ENCODE data around the gene SCYL1. TPM values are rescaled to one million over a fixed set of nuclear protein-coding genes. Genes with fewer than 3 reads are reported as not detected.

Gene SCYL1
- total RNA-seq, 1 experiment from 2014 or later, result 106 TPM

- Histone ChIP-seq H4K20me1 (ENCODE audit: insufficient read depth) (peaks cover 7% of the 10 kb centered on the region; the same call in 1 of the 2 replicates), H3K27ac (no peak overlapping the region), H3F3A (ENCODE audit: insufficient read depth, low read depth) (peaks cover 32% of the 10 kb centered on the region), H3K27me3 (ENCODE audit: insufficient read depth, low read depth) (no peaks in the 10 kb centered on the region), H3K9me3 (ENCODE audit: insufficient read depth, low read depth) (no peaks in the 10 kb centered on the region), H3K4me3 (no peak overlapping the region), H3K9me2 (ENCODE audit: insufficient read depth) (no peaks in the 10 kb centered on the region), H3K36me3 (ENCODE audit: low read depth) (no peaks in the 10 kb centered on the region; the same call in 1 of the 2 replicates), H3K4me2 (no peak overlapping the region), H2AFZ (no peak overlapping the region), H3K4me1 (replicated peaks; ENCODE audit: insufficient read depth) (peaks cover 23% of the 10 kb centered on the region), H3K79me2 (ENCODE audit: low read depth) (peaks cover 27% of the 10 kb centered on the region)
- BruUV-seq (replicated peaks), result no TSS peak
- DNase-seq, result no peak
- intact Hi-C loops (cut with micrococcal nuclease; ENCODE audit: unreplicated experiment), result no loop called here
- CTCF ChIA-PET, result no interaction called here
- no peak for TF ChIP-seq EZH2 (IDR thresholded peaks at IDR 0.05; ENCODE audit: low read depth)
- TF ChIP-seq, protein P1, sequence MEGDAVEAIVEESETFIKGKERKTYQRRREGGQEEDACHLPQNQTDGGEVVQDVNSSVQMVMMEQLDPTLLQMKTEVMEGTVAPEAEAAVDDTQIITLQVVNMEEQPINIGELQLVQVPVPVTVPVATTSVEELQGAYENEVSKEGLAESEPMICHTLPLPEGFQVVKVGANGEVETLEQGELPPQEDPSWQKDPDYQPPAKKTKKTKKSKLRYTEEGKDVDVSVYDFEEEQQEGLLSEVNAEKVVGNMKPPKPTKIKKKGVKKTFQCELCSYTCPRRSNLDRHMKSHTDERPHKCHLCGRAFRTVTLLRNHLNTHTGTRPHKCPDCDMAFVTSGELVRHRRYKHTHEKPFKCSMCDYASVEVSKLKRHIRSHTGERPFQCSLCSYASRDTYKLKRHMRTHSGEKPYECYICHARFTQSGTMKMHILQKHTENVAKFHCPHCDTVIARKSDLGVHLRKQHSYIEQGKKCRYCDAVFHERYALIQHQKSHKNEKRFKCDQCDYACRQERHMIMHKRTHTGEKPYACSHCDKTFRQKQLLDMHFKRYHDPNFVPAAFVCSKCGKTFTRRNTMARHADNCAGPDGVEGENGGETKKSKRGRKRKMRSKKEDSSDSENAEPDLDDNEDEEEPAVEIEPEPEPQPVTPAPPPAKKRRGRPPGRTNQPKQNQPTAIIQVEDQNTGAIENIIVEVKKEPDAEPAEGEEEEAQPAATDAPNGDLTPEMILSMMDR (conservative IDR thresholded peaks at IDR 0.05), result no peak
- POLR2A ChIA-PET (ENCODE audit: unreplicated experiment), result no interaction called here
Observed at GRCh38 chr11:65580031-65580692, 55.3 kb downstream of the SCYL1 start.

DNA sequence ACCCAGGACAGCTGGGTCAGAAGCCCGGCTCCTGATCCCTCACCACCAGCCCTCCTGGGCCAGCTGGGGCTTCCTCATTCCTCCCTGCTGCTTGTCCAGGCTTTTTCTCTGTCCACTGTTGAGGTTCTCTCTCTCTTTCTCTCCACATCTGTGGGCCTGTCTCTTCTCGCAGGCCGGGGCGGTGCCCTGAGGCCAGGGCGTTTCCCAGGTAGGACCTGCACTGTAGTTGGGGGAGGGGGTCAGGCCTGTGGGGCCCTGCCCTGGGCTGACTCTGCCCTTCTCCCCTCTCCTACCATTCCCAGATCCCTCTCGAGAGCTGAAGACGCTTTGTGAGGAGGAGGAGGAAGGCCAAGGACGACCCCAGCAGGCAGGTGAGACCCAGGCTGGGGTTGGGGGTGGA lies 55.9 kb downstream of the SCYL1 start:
- intact Hi-C loops (cut with micrococcal nuclease; ENCODE audit: unreplicated experiment), result no loop called here
- TF ChIP-seq, protein P1 (conservative IDR thresholded peaks at IDR 0.05), result no peak
- TF ChIP-seq EZH2 (IDR thresholded peaks at IDR 0.05; ENCODE audit: low read depth), result no peak
- no peaks in the 10 kb centered on the region for H3K9me3 ChIP-seq (ENCODE audit: insufficient read depth, low read depth)
- H3K79me2 ChIP-seq (ENCODE audit: low read depth), result peaks cover 27% of the 10 kb centered on the region
- H3F3A ChIP-seq (ENCODE audit: insufficient read depth, low read depth), result peaks cover 27% of the 10 kb centered on the region
- no peak overlapping the region for H2AFZ ChIP-seq
- H3K27ac ChIP-seq, result no peak overlapping the region
- POLR2A ChIA-PET (ENCODE audit: unreplicated experiment), result no interaction called here
- H4K20me1 ChIP-seq (ENCODE audit: insufficient read depth), result peaks cover 7% of the 10 kb centered on the region; the same call in 1 of the 2 replicates
- no peak overlapping the region for H3K4me3 ChIP-seq
- no TSS peak for BruUV-seq (replicated peaks)
- no peak overlapping the region for H3K4me2 ChIP-seq
- H3K27me3 ChIP-seq (ENCODE audit: insufficient read depth, low read depth), result no peaks in the 10 kb centered on the region
- H3K4me1 ChIP-seq (replicated peaks; ENCODE audit: insufficient read depth), result peaks cover 19% of the 10 kb centered on the region
- no peaks in the 10 kb centered on the region for H3K9me2 ChIP-seq (ENCODE audit: insufficient read depth)
- no peaks in the 10 kb centered on the region; the same call in 1 of the 2 replicates for H3K36me3 ChIP-seq (ENCODE audit: low read depth)
- CTCF ChIA-PET, result no interaction called here
- no peak for DNase-seq

DNA sequence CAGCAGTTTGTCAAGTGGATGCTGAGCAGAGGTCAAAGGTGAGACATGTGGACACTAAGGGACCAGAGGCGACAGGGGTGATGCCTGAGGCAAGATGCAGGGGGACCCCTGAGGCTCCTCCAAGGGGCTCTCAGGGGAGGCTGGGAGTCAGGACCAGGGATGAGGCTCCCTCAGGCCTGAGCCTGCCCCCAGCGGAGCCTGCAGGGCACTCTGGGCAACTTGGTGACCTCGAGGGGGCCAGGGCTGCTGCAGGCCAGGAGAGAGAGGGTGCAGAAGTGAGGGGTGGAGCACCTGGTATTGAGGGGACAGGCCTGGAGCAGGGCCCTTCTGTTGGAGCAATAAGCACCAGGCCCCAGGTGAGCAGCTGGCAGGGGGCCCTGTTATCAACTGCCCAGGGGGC lies 57.0 kb downstream of the SCYL1 start:
- ChIA-PET POLR2A (ENCODE audit: unreplicated experiment) (no interaction called here), CTCF (no interaction called here)
- Histone ChIP-seq H2AFZ (no peak overlapping the region), H3K9me2 (ENCODE audit: insufficient read depth) (no peaks in the 10 kb centered on the region), H3K27me3 (ENCODE audit: insufficient read depth, low read depth) (no peaks in the 10 kb centered on the region), H3K27ac (no peak overlapping the region), H3K4me1 (replicated peaks; ENCODE audit: insufficient read depth) (peaks cover 12% of the 10 kb centered on the region), H3K36me3 (ENCODE audit: low read depth) (no peaks in the 10 kb centered on the region; the same call in 1 of the 2 replicates), H3K9me3 (ENCODE audit: insufficient read depth, low read depth) (no peaks in the 10 kb centered on the region), H3F3A (ENCODE audit: insufficient read depth, low read depth) (peaks cover 27% of the 10 kb centered on the region; the same call in 1 of the 2 replicates), H3K79me2 (ENCODE audit: low read depth) (peaks cover 18% of the 10 kb centered on the region), H4K20me1 (ENCODE audit: insufficient read depth) (peaks cover 7% of the 10 kb centered on the region; the same call in 1 of the 2 replicates), H3K4me2 (no peak overlapping the region), H3K4me3 (no peak overlapping the region)
- no peak for TF ChIP-seq EZH2 (IDR thresholded peaks at IDR 0.05; ENCODE audit: low read depth)
- TF ChIP-seq, protein P1 (conservative IDR thresholded peaks at IDR 0.05), result no peak
- BruUV-seq (replicated peaks), result no TSS peak
- intact Hi-C loops (cut with micrococcal nuclease; ENCODE audit: unreplicated experiment), result no loop called here
- no peak for DNase-seq
